NCI-H187 (cell line): ENCODE measurements around the gene S100A4.

Source experiments
- DNase-seq, 2 experiments: peaks; one replicate each; lab custom pipeline; 2025; lab: John Stamatoyannopoulos, UW

The S100A4 gene

DNA sequence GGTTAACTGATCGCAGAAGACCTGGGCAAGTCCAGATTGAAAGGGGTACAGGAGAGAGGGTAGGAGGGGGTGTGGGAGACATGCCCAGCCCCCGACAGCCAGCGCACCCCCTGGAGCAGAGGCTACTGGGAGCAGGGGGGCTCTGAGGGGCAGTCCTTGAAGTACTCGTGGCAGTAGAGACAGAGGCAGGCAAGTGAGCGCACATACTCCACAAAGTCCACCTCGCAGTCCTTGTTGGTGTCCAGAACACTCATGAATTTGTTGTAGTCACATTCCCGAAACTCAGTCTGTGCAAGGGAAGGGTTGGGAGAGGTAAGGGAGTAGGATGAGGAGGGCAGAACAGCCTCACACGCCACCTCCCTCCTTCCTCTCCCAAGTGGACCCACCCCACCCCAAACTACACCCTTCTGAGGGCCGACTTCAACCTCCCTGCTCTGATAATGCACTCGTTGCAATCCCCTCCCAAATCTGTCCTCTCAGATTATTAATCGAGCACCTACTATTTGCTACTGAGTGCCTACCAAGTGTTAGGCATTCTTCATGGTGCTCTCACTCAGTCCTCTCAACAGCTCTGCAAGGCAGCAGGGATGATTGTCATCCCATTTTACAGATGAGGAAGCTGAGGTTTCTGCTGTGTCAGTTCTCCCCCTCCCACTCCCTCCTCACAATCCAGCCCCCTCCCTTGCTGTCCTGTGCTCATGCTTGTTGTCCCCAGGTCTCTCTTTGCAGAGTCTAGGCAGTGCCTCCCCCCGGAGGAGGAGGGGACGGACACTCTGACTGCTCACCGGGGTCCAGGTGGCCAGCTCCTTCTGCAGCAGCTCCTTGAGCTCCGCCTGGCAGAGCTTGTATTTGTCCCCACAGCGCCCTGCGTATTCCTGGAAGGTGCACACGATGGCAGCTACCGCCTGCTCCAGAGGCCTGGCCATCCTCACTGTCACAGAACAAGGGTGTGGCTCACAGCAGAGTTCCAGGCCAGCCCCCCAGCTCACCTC, 2.2 kb upstream of the S100A4 start:
- no peak for DNase-seq

DNA sequence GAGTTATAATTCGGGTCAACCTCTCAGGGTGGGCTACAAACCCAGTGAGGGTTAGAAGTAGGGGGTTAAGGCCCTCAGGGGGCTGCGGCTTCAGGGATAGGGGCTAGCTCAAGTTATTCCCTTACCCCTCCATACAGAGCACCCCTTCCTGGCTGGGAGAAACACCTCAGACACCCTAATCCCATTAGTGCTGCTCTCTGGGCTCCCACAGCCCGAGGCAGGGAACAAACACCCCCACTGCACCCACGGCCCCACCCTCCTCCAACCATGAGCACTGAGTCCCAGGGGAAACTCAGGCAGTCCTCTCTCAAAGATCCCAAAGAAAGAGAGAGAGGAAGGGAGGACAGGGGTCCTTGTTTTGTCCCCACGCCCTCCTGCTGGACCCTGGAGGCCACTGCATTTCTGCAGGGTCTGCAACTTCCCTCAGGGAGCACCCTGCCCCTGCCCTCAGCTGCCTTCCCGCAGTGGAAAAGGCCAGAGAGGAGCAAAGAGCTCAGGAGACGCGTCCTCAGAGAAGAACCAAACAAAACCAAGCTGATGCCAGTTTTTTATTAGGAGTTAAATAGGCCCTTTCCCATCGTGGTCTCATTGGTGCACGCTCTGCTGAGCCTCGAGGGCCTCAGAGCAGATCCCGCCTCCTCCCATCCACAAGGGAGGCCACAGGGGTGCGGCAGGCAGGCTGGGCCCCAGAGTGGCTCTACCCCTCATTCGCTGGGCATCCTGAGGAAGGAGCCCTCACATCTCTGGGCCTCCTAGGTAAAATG, 1.4 kb upstream of the S100A4 start:
- DNase-seq: peak; percentile 69 to 86

GRCh38 chr1:153546371-153546770, 765 bp upstream of the S100A4 start:
- no peak for DNase-seq

DNA sequence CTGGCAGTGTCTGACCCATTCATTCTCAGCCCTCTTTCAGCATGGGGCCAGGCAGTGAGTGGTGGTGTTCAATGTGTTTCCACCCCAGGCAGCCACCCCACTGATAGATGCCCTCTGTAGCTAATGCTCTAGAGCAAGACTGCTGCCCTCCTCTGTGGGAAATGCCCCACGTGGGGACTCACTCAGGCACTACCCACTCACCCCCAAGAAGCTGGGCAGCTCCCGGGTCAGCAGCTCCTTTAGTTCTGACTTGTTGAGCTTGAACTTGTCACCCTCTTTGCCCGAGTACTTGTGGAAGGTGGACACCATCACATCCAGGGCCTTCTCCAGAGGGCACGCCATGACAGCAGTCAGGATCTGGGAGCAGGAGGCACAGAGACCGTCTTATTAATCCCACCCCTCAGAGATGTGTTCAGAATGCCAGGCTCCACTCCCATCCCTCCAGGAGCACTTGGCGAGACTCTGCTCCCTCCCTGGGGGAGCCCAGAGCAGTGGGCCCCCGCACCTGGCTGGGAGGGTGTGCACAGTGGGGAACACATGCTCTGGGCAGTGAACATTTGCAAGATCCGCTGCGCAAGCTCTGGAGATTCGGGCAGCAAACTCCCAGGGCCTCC, 1.0 kb downstream of the S100A4 start:
- DNase-seq: no peak

GRCh38 chr1:153543736-153544135, 1.9 kb downstream of the S100A4 start:
- DNase-seq: no peak

GRCh38 chr1:153542956-153543711, 2.5 kb downstream of the S100A4 start:
- no peak for DNase-seq

DNA sequence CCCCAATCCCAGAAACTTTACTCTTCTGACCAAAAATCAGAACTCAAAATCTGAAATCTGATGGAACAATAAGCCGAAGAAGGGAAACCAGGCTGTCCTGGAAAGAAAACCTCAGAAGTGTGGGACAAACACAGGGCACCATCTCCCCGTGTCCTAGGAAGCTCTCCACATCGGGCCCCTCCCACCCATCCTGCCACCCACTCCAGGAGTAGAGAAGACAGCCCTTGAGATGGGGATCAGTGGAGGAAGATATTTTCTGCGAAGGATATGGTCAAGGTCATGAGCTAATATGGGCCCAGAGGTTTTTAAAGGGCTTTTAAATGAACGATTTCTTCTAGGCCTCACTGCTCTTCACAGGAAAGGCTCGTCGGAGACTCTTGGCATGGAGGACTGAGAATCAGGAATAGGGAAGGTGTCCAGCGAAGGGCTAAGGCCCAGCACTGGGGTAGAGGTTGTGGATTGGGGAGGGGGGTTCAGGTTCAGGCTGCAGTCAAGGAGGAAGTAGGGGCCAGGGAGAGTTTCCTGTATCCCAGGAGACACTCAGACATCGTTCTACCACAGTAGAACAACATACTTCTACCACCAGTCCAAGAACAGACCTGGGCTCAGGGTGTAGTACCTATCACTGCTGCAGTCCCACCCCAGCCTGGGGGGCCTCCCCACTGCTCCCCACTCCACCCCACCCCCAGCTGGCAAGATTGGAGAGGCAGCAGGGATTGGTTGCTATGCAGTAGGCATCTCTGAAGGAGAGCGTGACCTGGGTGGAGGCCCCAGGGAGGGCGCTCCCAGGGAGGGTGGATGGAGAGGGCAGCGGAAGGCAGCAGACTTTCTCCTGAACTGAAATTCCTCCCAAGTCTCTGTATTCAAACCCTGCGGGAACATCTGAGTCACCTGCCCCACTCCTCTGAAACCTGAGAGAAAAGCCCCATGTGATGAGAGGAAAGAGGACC, 3.7 kb downstream of the S100A4 start:
- DNase-seq: no peak

DNA sequence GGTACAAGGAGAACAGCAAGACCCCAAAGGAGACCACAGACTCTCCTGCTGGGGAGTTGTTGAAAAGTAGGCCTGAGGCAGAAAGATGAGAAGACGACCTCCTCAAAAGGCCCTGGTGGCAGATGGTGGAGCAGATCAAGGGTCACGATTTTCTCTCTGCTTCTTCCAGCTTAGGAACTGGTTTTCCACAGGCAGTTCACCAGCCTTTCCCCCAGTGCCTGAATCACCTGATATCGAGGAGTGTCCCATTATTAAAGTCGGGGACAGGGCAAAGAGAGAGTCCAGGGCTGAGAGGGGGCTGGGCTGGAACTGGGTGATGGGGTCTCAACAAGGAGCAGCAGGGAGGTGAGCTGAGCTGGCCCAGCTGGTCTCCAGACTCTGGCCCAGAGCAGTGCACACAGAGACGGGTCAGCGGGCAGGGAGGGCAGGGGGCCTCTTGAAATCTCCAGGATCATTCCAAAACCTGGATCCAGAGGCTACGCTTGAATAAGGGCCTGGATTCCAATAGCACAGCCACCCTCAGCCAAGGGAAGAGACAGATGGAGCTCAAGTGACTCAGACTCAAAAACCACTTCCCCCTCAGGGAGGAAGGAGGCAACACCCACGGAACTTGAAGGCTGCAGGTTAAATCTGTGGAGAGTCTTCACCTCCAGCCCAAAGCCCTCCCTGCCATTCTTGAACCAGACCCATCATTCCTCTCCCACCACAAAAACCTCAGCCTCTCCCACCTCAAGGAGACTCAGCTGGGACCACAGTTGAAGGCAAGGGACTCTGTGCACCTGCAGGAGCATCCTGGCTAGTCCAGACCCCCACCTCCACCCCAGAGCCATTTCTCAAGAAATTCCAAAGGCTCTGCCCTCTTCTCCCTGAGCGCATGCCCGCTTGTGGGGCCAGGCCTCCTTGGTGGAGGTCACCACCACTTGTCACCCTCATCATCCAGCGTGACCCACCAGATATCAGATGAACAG, 4.9 kb downstream of the S100A4 start, which contains the start of gene S100A5:
Gene S100A5, minus strand, starts transcription at position 541 of the 968 bp plus-strand sequence. CDS start 743 bp downstream, outside the sequence.
- DNase-seq: no peak

DNA sequence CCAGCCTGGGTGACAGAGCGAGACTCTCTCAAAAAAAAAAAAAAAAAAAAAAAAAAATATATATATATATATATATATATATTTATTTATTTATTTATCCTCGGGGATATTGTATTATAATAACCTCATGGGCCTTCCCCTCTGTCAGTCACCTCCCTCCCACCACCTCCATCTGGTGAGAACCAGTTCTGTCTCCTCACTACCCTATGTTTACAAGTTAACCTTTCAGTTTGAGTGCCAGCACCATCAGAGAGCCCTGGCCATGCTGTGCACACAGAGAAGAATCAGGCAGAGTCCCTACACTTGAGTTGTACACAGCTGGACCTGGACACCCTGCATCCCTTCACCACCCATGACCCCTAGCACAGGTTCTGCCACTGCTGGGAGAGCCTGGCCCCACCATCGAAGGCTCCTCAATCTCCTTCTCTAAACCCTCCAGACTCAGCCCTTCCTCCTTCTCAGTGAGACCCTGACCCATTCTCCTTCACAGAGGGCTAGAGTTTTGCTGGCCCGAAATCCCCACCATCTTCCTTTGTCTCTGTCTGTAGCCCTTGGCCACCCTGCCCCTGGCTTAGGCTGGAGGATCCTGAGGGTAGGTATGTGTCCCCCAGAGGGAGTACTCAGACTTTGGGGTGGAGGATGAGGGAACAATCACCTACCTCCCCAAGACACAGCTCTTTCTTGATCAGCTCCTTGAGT, 6.1 kb downstream of the S100A4 start:
- DNase-seq: no peak

- no peak for DNase-seq
These were observed 7.2 kb downstream of the S100A4 start for GRCh38 chr1:153538315-153538821.

- no peak for DNase-seq
These were observed 8.3 kb downstream of the S100A4 start for GRCh38 chr1:153537376-153537730.

- no peak for DNase-seq
These were observed 8.8 kb downstream of the S100A4 start for GRCh38 chr1:153536671-153537375.

GRCh38 chr1:153536012-153536670, 9.5 kb downstream of the S100A4 start:
- no peak for DNase-seq

- DNase-seq: no peak
These were observed 10.2 kb downstream of the S100A4 start, which contains the start of gene S100A6 for GRCh38 chr1:153535242-153536011. S100A6 (minus strand) TSS chr1:153535991; CDS start chr1:153535339, 652 bp downstream.

DNA sequence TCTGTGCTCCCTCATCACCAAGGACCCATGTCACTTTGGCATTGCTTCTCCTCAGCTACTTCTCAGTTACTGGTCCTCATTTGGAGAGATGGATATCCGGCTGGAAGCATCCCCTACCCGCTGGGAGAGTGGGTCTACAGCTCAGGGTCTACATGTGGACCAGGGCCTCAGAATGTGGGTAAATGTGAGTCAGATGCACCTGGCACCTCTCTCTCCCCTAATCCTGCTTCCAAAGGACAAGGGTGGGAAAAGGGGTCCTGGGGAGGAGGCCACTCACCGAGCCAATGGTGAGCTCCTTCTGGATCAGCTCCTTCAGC, 10.7 kb downstream of the S100A4 start:
- DNase-seq: no peak

GRCh38 chr1:153534226-153534924, 11.2 kb downstream of the S100A4 start:
- DNase-seq: no peak
